B cell (primary cell): ENCODE measurements around the gene SUMO2. TPM values are rescaled to one million over a fixed set of nuclear protein-coding genes. Genes with fewer than 3 reads are reported as not detected.
A peak's percentile ranks its signal among the peaks of the same experiment; 100 is the strongest.

ENCODE experiments used
- ATAC-seq: fragments of 200-7000 bp; cut with Tn5 transposase; one replicate; pipeline ENCODE4 v1.10.0; 2021; ENCODE audit warnings: low read depth, mild to moderate bottlenecking, moderate number of reproducible peaks, moderate library complexity
- CTCF ChIA-PET: fragments of 350-600 bp; sonication (Branson Sonifier 250); formaldehyde crosslinking; loops from one replicate; lab custom pipeline; 2021; ENCODE audit warnings: antibody characterized with exemption, inconsistent platforms; lab: Charles Lee
- POLR2A ChIA-PET: fragments of 350-600 bp; sonication (Branson Sonifier 250); formaldehyde crosslinking; loops from one replicate; lab custom pipeline; 2021; ENCODE audit warnings: antibody characterized with exemption; lab: Charles Lee
- DNase-seq: peaks from one replicate; pipeline ENCODE4 v3.0.0; 2013
- H2AFZ ChIP-seq: 2 replicates; pipeline ENCODE4 v1.6.1; 2012; ENCODE audit warnings: mild to moderate bottlenecking, low read depth, low read length; ENCODE audit not compliant: insufficient read depth, poor library complexity, severe bottlenecking
- H3K27ac ChIP-seq, 2 donors: 1 replicate in 1 of 2; 2 replicates in 1 of 2; pipeline ENCODE4 v1.5.1; 2012 to 2013; ENCODE audit warnings: low read length in 2 of 2, mild to moderate bottlenecking in 2 of 2, moderate library complexity in 1 of 2
- H3K27me3 ChIP-seq, 4 experiments: fragments of 200-600 bp in 1 of 4; sonication (generic) in 1 of 4; replicated peaks in 1 of 4; 1 replicate in 2 of 4; 2 replicates in 2 of 4; pipeline versions ENCODE4 v1.6.1 to v1.7.0; 2013 to 2016; ENCODE audit warnings: low read length in 3 of 4, mild to moderate bottlenecking in 2 of 4, mixed read lengths in 1 of 4, moderate library complexity in 1 of 4; ENCODE audit not compliant: insufficient read depth in 4 of 4, control insufficient read depth in 3 of 4; ENCODE audit errors: control extremely low read depth in 1 of 4
- H3K36me3 ChIP-seq, 2 experiments: replicated peaks in 1 of 2; 1 replicate in 1 of 2; 2 replicates in 1 of 2; pipeline versions ENCODE4 v1.6.1 to v1.7.1; 2013; ENCODE audit warnings: low read length in 1 of 2; ENCODE audit not compliant: insufficient read depth in 2 of 2, control insufficient read depth in 1 of 2; ENCODE audit errors: control extremely low read depth in 1 of 2, extremely low read depth in 1 of 2
- H3K4me1 ChIP-seq, 2 donors: fragments of 200-600 bp in 1 of 2; sonication (generic) in 1 of 2; 1 replicate in 1 of 2; 2 replicates in 1 of 2; pipeline versions ENCODE4 v1.5.1 to v1.6.1; 2013 to 2017; ENCODE audit warnings: low read length in 2 of 2; ENCODE audit not compliant: control insufficient read depth in 2 of 2, insufficient read depth in 2 of 2
- H3K4me2 ChIP-seq: replicated peaks from 2 replicates; pipeline ENCODE3; 2012; ENCODE audit warnings: mild to moderate bottlenecking, low read depth, low read length; ENCODE audit not compliant: poor library complexity, severe bottlenecking
- H3K4me3 ChIP-seq, 5 experiments: fragments of 200-600 bp in 1 of 5; sonication (generic) in 1 of 5; 1 replicate in 3 of 5; 2 replicates in 2 of 5; pipeline versions ENCODE4 v1.5.1 to v1.7.0; 2011 to 2016; ENCODE audit warnings: low read length in 4 of 5, mild to moderate bottlenecking in 4 of 5, low read depth in 2 of 5, control low read depth in 1 of 5, moderate library complexity in 1 of 5; ENCODE audit not compliant: insufficient read depth in 1 of 5; ENCODE audit errors: control extremely low read depth in 1 of 5, extremely low read depth in 1 of 5
- H3K79me2 ChIP-seq: fragments of 200-600 bp; sonication (generic); one replicate; pipeline ENCODE4 v1.6.0; 2016; ENCODE audit warnings: low read length; ENCODE audit not compliant: control insufficient read depth, insufficient read depth
- H3K9ac ChIP-seq: fragments of 200-600 bp; sonication (generic); 2 replicates; pipeline ENCODE4 v1.6.1; 2017; ENCODE audit warnings: mild to moderate bottlenecking, low read length, moderate library complexity
- H3K9me3 ChIP-seq, 3 donors: one replicate each; pipeline versions ENCODE4 v1.6.1 to v1.7.1; 2013; ENCODE audit warnings: low read length in 2 of 3; ENCODE audit not compliant: control insufficient read depth in 2 of 3, insufficient read depth in 1 of 3; ENCODE audit errors: control extremely low read depth in 1 of 3
- H4K20me1 ChIP-seq: 2 replicates; pipeline ENCODE4 v1.6.0; 2012; ENCODE audit warnings: mild to moderate bottlenecking, low read length; ENCODE audit not compliant: insufficient read depth, control insufficient read depth, poor library complexity, severe bottlenecking
- H3K27ac Mint-ChIP-seq: one replicate; pipeline ENCODE4 v1.8.0; 2021; ENCODE audit warnings: mixed read lengths
- H3K27me3 Mint-ChIP-seq: one replicate; pipeline ENCODE4 v1.8.0; 2021; ENCODE audit warnings: mixed read lengths
- H3K4me1 Mint-ChIP-seq: one replicate; pipeline ENCODE4 v1.8.0; 2021; ENCODE audit warnings: mixed read lengths
- H3K4me3 Mint-ChIP-seq: one replicate; pipeline ENCODE4 v1.8.0; 2021; ENCODE audit warnings: mixed read lengths
- H3K9me3 Mint-ChIP-seq: one replicate; pipeline ENCODE4 v1.8.0; 2022; ENCODE audit warnings: mixed read lengths; ENCODE audit not compliant: insufficient read depth
- EZH2 ChIP-seq: IDR thresholded peaks from 2 replicates; pipeline ENCODE4 v1.6.1; 2012; ENCODE audit warnings: borderline replicate concordance, low read depth, mild to moderate bottlenecking, moderate library complexity, low read length; ENCODE audit not compliant: insufficient read depth, poor library complexity, severe bottlenecking
- WGBS: methylation state at CpG from one replicate; pipeline ENCODE4 v1.1.5; 2013; ENCODE audit warnings: missing lambda C conversion rate; ENCODE audit not compliant: insufficient coverage; 5-methylcytosine and 5-hydroxymethylcytosine counted together
- intact Hi-C: fragments of 100-400 bp; cut with micrococcal nuclease; formaldehyde crosslinking; loops from one replicate; pipeline ENCODE4 v1.10.0; 2022
- polyA plus RNA-seq: library from polyadenylated mRNA; depleted of rRNA; stranded (reverse); fragments of >200 nt; gene quantifications from 2 replicates; pipeline ENCODE4 v1.2.3, GENCODE V29; 2012
- total RNA-seq, 2 donors: library from RNA; stranded (reverse); fragments of 120-200 nt in 1 of 2; gene quantifications; 1 replicate in 1 of 2; 2 replicates in 1 of 2; pipeline versions ENCODE4 v1.2.3 to v1.2.4, GENCODE V29; 2013 to 2022
- TF ChIP-seq, protein P1 (sequence below): fragments of 200-600 bp; IDR thresholded peaks from one replicate; pipeline ENCODE4 v1.8.0; 2022; ENCODE audit warnings: antibody characterized with exemption, mild to moderate bottlenecking

SUMO2 gene
- total and polyA plus RNA-seq, 2 donors (not counting 1 experiment from before 2014, with no cell fraction given), result 35.1 to 229 TPM

DNA sequence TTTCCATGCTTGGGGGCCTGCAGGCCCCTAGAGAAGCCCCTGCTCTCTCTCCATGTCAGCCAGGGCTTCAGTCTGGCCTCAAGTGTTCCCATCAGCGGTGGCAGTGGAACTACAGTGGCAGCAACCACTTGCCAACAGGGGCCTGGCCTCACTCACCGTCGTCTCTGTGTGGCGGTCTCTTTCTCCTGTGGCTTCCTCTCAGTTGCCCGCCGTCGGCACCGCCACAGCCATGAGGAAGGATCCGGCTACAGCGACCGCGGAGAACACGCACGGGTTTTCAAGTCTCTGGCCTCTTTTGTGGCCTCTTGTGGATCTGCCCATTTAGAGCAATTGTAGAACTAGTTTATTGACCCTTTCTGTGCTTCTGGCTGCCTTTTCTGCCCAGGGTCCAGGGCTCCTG lies 64.5 kb downstream of the SUMO2 start:
- peaks cover 1 to 5% of the 10 kb centered on the region in 2 experiments for H3K36me3 ChIP-seq
- Mint-ChIP-seq H3K4me1 (peaks cover 57% of the 10 kb centered on the region), H3K4me3 (no peak overlapping the region), H3K27me3 (no peaks in the 10 kb centered on the region), H3K27ac (no peak overlapping the region), H3K9me3 (no peaks in the 10 kb centered on the region)
- H3K4me3 ChIP-seq, result no peak overlapping the region
- intact Hi-C loops, result no loop called here
- peaks cover 6% of the 10 kb centered on the region for H4K20me1 ChIP-seq
- H3K27me3 ChIP-seq, result no peaks in the 10 kb centered on the region
- WGBS, result 92% methylated on average over 14 of the region's 14 CpGs
- CTCF ChIA-PET, result interaction anchor here (0.6 to 11.4 kb wide), 6 partner anchors 10 to 171 kb away, joined by 3 to 373 read pairs (median 128); partner anchors contain the start of genes NT5C, NUP85 and SLC25A19
- peaks cover 45% of the 10 kb centered on the region for H3K79me2 ChIP-seq
- no peaks in the 10 kb centered on the region for H3K9me3 ChIP-seq
- H3K4me1 ChIP-seq, result peaks cover 40 to 49% of the 10 kb centered on the region in 2 donors
- TF ChIP-seq, protein P1, sequence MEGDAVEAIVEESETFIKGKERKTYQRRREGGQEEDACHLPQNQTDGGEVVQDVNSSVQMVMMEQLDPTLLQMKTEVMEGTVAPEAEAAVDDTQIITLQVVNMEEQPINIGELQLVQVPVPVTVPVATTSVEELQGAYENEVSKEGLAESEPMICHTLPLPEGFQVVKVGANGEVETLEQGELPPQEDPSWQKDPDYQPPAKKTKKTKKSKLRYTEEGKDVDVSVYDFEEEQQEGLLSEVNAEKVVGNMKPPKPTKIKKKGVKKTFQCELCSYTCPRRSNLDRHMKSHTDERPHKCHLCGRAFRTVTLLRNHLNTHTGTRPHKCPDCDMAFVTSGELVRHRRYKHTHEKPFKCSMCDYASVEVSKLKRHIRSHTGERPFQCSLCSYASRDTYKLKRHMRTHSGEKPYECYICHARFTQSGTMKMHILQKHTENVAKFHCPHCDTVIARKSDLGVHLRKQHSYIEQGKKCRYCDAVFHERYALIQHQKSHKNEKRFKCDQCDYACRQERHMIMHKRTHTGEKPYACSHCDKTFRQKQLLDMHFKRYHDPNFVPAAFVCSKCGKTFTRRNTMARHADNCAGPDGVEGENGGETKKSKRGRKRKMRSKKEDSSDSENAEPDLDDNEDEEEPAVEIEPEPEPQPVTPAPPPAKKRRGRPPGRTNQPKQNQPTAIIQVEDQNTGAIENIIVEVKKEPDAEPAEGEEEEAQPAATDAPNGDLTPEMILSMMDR, result no peak
- no peak for TF ChIP-seq EZH2
- H3K9ac ChIP-seq, result no peak overlapping the region
- POLR2A ChIA-PET, result interaction anchor here (5.4 kb wide), 1 partner anchor 13 kb away, joined by 49 read pairs; the partner anchor contains the start of gene NT5C
- H3K4me2 ChIP-seq, result peak overlapping the region; percentile 51
- peak overlapping the region in 1 of 2 donors; percentile 23 for H3K27ac ChIP-seq
- ATAC-seq, result no peak
- DNase-seq, result no peak
- no peak overlapping the region for H2AFZ ChIP-seq

DNA sequence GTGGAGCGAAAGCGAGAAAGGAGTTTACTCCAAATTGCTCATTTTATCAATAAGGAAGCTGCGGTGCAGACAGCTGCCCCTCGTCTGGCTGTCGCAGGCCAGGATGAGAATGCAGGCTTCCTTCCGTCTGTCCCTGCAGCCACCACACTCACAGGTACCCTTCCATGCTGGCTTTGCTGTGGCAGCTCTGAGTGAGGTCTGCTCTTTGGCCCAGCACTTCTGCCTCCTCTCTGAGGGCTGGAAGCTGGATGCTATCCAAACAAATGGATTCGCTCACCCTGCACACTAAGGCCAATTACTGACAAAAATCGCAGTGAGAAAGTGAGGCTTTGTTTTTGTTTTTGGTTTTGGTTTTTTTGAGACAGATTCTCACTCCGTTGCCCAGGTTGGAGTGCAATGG lies 66.0 kb downstream of the SUMO2 start:
- WGBS, result 86% methylated on average over 8 of the region's 9 CpGs
- Histone ChIP-seq H3K9ac (no peak overlapping the region), H3K4me2 (no peak overlapping the region), H3K27me3 (no peaks in the 10 kb centered on the region), H3K4me1 (peaks cover 40 to 49% of the 10 kb centered on the region in 2 donors), H3K4me3 (no peak overlapping the region), H3K36me3 (peaks cover 1 to 5% of the 10 kb centered on the region in 2 experiments), H3K9me3 (no peaks in the 10 kb centered on the region), H3K79me2 (peaks cover 38% of the 10 kb centered on the region), H2AFZ (no peak overlapping the region), H3K27ac (no peak overlapping the region), H4K20me1 (peaks cover 6% of the 10 kb centered on the region)
- H3K27ac Mint-ChIP-seq, result no peak overlapping the region
- ChIA-PET CTCF (interaction anchor here (0.8 to 11.4 kb wide), 7 partner anchors 12 to 297 kb away, joined by 3 to 373 read pairs (median 74); partner anchors contain the start of genes NT5C and NUP85), POLR2A (interaction anchor here (0.6 to 5.4 kb wide), 3 partner anchors 14 to 154 kb away, joined by 3 to 49 read pairs (median 3); partner anchors contain the start of genes MIF4GD and NT5C)
- H3K9me3 Mint-ChIP-seq, result no peaks in the 10 kb centered on the region
- no peak for DNase-seq
- intact Hi-C loops, result no loop called here
- no peak overlapping the region for H3K4me3 Mint-ChIP-seq
- TF ChIP-seq, protein P1, result no peak
- TF ChIP-seq EZH2, result no peak
- no peak for ATAC-seq
- peaks cover 60% of the 10 kb centered on the region for H3K4me1 Mint-ChIP-seq
- no peaks in the 10 kb centered on the region for H3K27me3 Mint-ChIP-seq
